Activated CD4-positive, alpha-beta T cell treated with anti-CD3 and anti-CD28 coated beads for 36 hours (primary cell): ENCODE measurements around the gene LITAF. TPM values are rescaled to one million over a fixed set of nuclear protein-coding genes. Genes with fewer than 3 reads are reported as not detected.
A peak's percentile ranks its signal among the peaks of the same experiment; 100 is the strongest.
"Not testable (repeated sequence)": the region's sequence is repeated elsewhere in the genome, so short reads cannot be mapped to it uniquely, and the experiment has no call there.

Experiments used
- ATAC-seq: fragments of 200-7000 bp; cut with Tn5 transposase; one replicate; pipeline ENCODE4 v1.10.0; 2021; ENCODE audit warnings: mild to moderate bottlenecking, moderate library complexity
- CTCF ChIA-PET: fragments of 350-600 bp; sonication (Branson Sonifier 250); formaldehyde crosslinking; loops from one replicate; lab custom pipeline; 2021; ENCODE audit warnings: antibody characterized with exemption; lab: Charles Lee
- POLR2A ChIA-PET: fragments of 350-600 bp; sonication (Branson Sonifier 250); formaldehyde crosslinking; loops from one replicate; lab custom pipeline; 2021; ENCODE audit warnings: antibody characterized with exemption, inconsistent platforms; lab: Charles Lee
- DNase-seq: peaks from one replicate; pipeline ENCODE4 v3.0.0-alpha.2; 2020
- H3K27ac Mint-ChIP-seq: one replicate; pipeline ENCODE4 v1.8.0; 2021; ENCODE audit warnings: mixed read lengths
- H3K27me3 Mint-ChIP-seq: one replicate; pipeline ENCODE4 v1.8.0; 2021; ENCODE audit warnings: mixed read lengths
- H3K36me3 Mint-ChIP-seq: one replicate; pipeline ENCODE4 v1.8.0; 2021; ENCODE audit warnings: low read depth, mixed read lengths
- H3K4me1 Mint-ChIP-seq: one replicate; pipeline ENCODE4 v1.8.0; 2021; ENCODE audit warnings: mixed read lengths
- H3K4me3 Mint-ChIP-seq: one replicate; pipeline ENCODE4 v1.8.0; 2021; ENCODE audit warnings: mild to moderate bottlenecking, moderate library complexity, mixed read lengths
- H3K9me3 Mint-ChIP-seq: one replicate; pipeline ENCODE4 v1.8.0; 2021; ENCODE audit warnings: low read depth, mixed read lengths
- intact Hi-C, 2 experiments: fragments of 100-400 bp; cut with DNase I in 1 of 2; cut with micrococcal nuclease in 1 of 2; formaldehyde crosslinking; loops; one replicate each; pipeline versions ENCODE4 v1.14.2 to v1.15.1; 2022 to 2024; cut with DNase I, micrococcal nuclease
- total RNA-seq, 2 experiments: library from RNA; stranded (reverse); gene quantifications; one replicate each; pipeline ENCODE4 v1.2.3, GENCODE V29; 2021

The LITAF gene
- total RNA-seq, 2 experiments from 2014 or later: 99.0 to 116 TPM

DNA sequence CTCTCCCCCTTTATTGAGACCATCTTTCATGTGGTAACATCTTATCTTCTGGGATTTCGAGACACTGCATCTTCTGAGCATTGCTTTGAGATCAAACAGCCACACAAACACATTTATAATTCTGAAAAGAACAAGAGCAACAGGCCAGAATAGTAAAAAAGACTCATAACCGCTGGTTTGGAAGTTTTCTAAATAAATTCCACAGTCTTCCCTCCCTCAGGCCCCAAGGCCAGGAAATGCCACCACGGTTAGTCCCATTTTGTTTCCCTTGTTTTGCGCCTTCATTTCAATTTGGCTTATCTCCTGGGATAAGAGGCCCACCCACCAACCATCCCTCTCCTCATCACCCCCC is 25.3 kb downstream of the LITAF start:
- no peak for DNase-seq
- ChIA-PET POLR2A (no interaction called here), CTCF (interaction anchor here (0.7 to 1.9 kb wide), 2 partner anchors 29 to 88 kb away, joined by 3 to 7 read pairs; no protein-coding TSS in a partner anchor)
- Mint-ChIP-seq H3K4me1 (peaks cover 83% of the 10 kb centered on the region), H3K4me3 (peak overlapping the region; percentile 71), H3K9me3 (peaks cover 5% of the 10 kb centered on the region), H3K27me3 (no peaks in the 10 kb centered on the region), H3K36me3 (peaks cover 33% of the 10 kb centered on the region), H3K27ac (peak overlapping the region; percentile 94)
- intact Hi-C loops: loop anchor here (2.0 kb wide), 1 partner anchor 23 kb away; no protein-coding TSS in a partner anchor
- no peak for ATAC-seq

GRCh38 chr16:11560701-11561453 is 25.8 kb downstream of the LITAF start:
- H3K27ac Mint-ChIP-seq: peak overlapping the region; percentile 94
- DNase-seq (peak; percentile 72), ATAC-seq (peak; percentile 93)
- CTCF ChIA-PET: interaction anchor here (0.7 to 0.9 kb wide), 3 partner anchors 61 to 231 kb away, joined by 3 to 6 read pairs (median 4); no protein-coding TSS in a partner anchor
- peaks cover 34% of the 10 kb centered on the region for H3K36me3 Mint-ChIP-seq
- no peaks in the 10 kb centered on the region for H3K27me3 Mint-ChIP-seq
- peaks cover 9% of the 10 kb centered on the region for H3K9me3 Mint-ChIP-seq
- intact Hi-C loops: loop anchor here (2.0 kb wide), 1 partner anchor 24 kb away; no protein-coding TSS in a partner anchor
- POLR2A ChIA-PET: interaction anchor here (0.6 kb wide), 1 partner anchor 182 kb away, joined by 3 read pairs; the partner anchor contains the start of gene TXNDC11
- H3K4me3 Mint-ChIP-seq: peak overlapping the region; percentile 71
- H3K4me1 Mint-ChIP-seq: peaks cover 84% of the 10 kb centered on the region

DNA sequence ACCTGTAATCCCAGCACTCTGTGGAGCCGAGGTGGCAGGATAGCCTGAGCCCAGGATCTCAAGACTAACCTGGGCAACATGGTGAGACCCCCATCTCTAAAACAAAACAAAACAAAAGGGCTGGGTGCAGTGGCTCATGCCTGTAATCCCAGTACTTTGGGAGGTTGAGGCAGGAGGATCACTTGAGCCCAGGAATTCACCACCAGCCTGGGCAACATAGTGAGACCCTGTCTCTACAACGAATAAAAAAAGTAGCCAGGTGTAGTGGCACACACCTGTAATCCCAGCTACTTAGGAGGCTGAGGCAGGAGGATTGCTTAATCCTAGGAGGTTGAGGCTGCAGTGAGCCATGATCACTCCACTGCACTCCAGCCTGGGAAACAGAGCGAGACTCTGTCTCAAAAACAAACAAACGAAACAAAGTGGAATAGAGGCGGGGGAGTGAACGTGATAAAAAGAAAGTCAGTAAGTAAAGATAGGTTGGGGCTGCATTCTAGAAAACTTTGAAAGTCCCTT is 28.4 kb downstream of the LITAF start:
- intact Hi-C loops, POLR2A ChIA-PET, H3K9me3 Mint-ChIP-seq, H3K27ac Mint-ChIP-seq, H3K27me3 Mint-ChIP-seq, H3K4me3 Mint-ChIP-seq, DNase-seq, ATAC-seq: not testable (repeated sequence)
- peaks cover 43% of the 10 kb centered on the region for H3K36me3 Mint-ChIP-seq
- CTCF ChIA-PET: interaction anchor here (1.2 kb wide), 1 partner anchor 26 kb away, joined by 3 read pairs; no protein-coding TSS in a partner anchor
- peaks cover 68% of the 10 kb centered on the region for H3K4me1 Mint-ChIP-seq

- H3K36me3 Mint-ChIP-seq: peaks cover 44% of the 10 kb centered on the region
- CTCF ChIA-PET: no interaction called here
- H3K27ac Mint-ChIP-seq: peak overlapping the region; percentile 24
- no peak for ATAC-seq
- POLR2A ChIA-PET: no interaction called here
- H3K9me3 Mint-ChIP-seq: peaks cover 9% of the 10 kb centered on the region
- peaks cover 64% of the 10 kb centered on the region for H3K4me1 Mint-ChIP-seq
- DNase-seq: no peak
- H3K27me3 Mint-ChIP-seq: no peaks in the 10 kb centered on the region
- intact Hi-C loops: no loop called here
- no peak overlapping the region for H3K4me3 Mint-ChIP-seq
Observed at GRCh38 chr16:11557801-11558200, 28.9 kb downstream of the LITAF start.

DNA sequence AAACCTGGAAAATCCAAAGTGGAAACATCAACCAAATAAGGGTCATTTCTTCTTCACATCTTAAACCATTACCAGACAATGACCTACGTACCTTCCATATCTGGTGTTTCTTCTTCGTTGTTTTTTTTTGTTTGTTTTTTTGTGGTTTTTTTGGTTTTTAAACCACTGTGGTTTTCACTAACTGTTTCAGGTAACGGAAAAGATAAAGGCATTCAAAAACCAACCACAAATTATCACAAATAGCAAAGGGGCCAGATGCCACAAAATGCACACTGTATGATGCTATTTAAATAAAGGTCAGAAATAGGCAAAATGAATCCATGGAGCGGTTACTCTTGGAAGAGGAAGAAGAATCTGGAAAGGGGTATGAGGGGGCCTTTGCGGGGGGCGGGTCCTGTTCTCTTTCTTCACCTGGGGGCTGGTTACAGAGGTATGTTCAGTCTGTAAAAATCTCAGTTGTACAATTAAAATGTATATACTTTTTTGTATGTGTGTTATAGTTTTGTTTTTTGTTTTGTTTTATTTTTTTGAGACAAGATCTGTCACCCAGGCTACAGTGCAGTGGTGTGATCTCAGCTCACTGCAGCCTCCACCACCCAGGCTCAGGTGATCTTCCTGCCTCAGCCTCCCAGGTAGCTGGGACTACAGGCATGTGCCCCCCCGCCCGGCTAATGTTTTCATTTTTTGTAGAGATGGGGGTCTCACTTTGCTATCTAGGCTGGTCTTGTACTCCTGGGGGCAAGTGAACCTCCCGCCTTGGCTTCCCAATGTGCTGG is 29.6 kb downstream of the LITAF start:
- Mint-ChIP-seq H3K4me3 (peak overlapping the region; percentile 16), H3K27me3 (no peaks in the 10 kb centered on the region), H3K27ac (peak overlapping the region; percentile 73), H3K36me3 (peaks cover 48% of the 10 kb centered on the region), H3K9me3 (peaks cover 9% of the 10 kb centered on the region), H3K4me1 (peaks cover 58% of the 10 kb centered on the region)
- POLR2A ChIA-PET: no interaction called here
- CTCF ChIA-PET: interaction anchor here (0.7 to 1.0 kb wide), 2 partner anchors 25 to 57 kb away, joined by 3 read pairs; no protein-coding TSS in a partner anchor
- intact Hi-C loops: no loop called here
- ATAC-seq (no peak), DNase-seq (no peak)

- ChIA-PET CTCF (interaction anchor here (0.6 to 1.0 kb wide), 5 partner anchors 24 to 1041 kb away, joined by 3 to 4 read pairs (median 3); no protein-coding TSS in a partner anchor), POLR2A (no interaction called here)
- intact Hi-C loops: no loop called here
- peaks cover 9% of the 10 kb centered on the region for H3K9me3 Mint-ChIP-seq
- H3K27ac Mint-ChIP-seq: peak overlapping the region; percentile 27
- H3K4me3 Mint-ChIP-seq: no peak overlapping the region
- H3K4me1 Mint-ChIP-seq: peaks cover 50% of the 10 kb centered on the region
- peaks cover 51% of the 10 kb centered on the region for H3K36me3 Mint-ChIP-seq
- ATAC-seq (no peak), DNase-seq (no peak)
- H3K27me3 Mint-ChIP-seq: no peaks in the 10 kb centered on the region
Observed at GRCh38 chr16:11556214-11556819, 30.4 kb downstream of the LITAF start.

DNA sequence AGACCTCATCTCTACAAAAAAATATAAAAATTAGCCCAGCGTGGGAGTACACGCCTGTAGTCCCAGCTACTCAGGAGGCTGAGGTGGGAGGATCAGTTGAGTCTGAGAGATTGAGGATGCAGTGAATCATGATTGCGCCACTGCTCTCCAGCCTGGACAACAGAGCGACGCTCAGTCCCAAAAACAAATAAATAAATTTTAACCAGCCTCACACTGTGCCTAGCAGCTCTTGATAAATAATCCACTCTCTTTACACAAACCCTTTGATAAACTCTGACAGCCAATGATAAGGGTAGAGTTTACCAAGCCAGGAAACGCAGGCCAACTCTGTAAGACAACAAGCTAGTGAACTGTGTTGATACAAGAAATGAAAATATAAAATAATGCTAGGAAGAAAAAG is 32.7 kb downstream of the LITAF start:
- DNase-seq (no peak), ATAC-seq (no peak)
- H3K27me3 Mint-ChIP-seq: no peaks in the 10 kb centered on the region
- no peak overlapping the region for H3K27ac Mint-ChIP-seq
- H3K4me1 Mint-ChIP-seq: peaks cover 30% of the 10 kb centered on the region
- H3K4me3 Mint-ChIP-seq: no peak overlapping the region
- peaks cover 64% of the 10 kb centered on the region for H3K36me3 Mint-ChIP-seq
- peaks cover 9% of the 10 kb centered on the region for H3K9me3 Mint-ChIP-seq
- ChIA-PET CTCF (interaction anchor here (1.1 to 1.9 kb wide), 2 partner anchors 9 to 30 kb away, joined by 3 to 8 read pairs; no protein-coding TSS in a partner anchor), POLR2A (no interaction called here)
- intact Hi-C loops: no loop called here

- peaks cover 66% of the 10 kb centered on the region for H3K36me3 Mint-ChIP-seq
- H3K4me1 Mint-ChIP-seq: peaks cover 23% of the 10 kb centered on the region
- H3K27ac Mint-ChIP-seq: no peak overlapping the region
- DNase-seq: no peak
- intact Hi-C loops: no loop called here
- no peak overlapping the region for H3K4me3 Mint-ChIP-seq
- ATAC-seq: no peak
- no peaks in the 10 kb centered on the region for H3K27me3 Mint-ChIP-seq
- ChIA-PET CTCF (interaction anchor here (1.9 kb wide), 1 partner anchor 10 kb away, joined by 8 read pairs; no protein-coding TSS in a partner anchor), POLR2A (no interaction called here)
- H3K9me3 Mint-ChIP-seq: peaks cover 9% of the 10 kb centered on the region
Observed at GRCh38 chr16:11553371-11553770, 33.3 kb downstream of the LITAF start.

GRCh38 chr16:11552440-11552839 is 34.3 kb downstream of the LITAF start:
- Mint-ChIP-seq H3K4me1 (peaks cover 15% of the 10 kb centered on the region), H3K4me3 (no peak overlapping the region), H3K27ac (no peak overlapping the region), H3K9me3 (peaks cover 9% of the 10 kb centered on the region), H3K27me3 (no peaks in the 10 kb centered on the region), H3K36me3 (peaks cover 76% of the 10 kb centered on the region)
- DNase-seq (no peak), ATAC-seq (no peak)
- ChIA-PET CTCF (interaction anchor here (0.9 kb wide), 1 partner anchor 20 kb away, joined by 6 read pairs; no protein-coding TSS in a partner anchor), POLR2A (no interaction called here)
- intact Hi-C loops: no loop called here

GRCh38 chr16:11551842-11552241 is 34.9 kb downstream of the LITAF start:
- DNase-seq: no peak
- H3K4me1 Mint-ChIP-seq: peaks cover 9% of the 10 kb centered on the region
- H3K27me3 Mint-ChIP-seq: no peaks in the 10 kb centered on the region
- intact Hi-C loops: no loop called here
- no peak overlapping the region for H3K4me3 Mint-ChIP-seq
- H3K36me3 Mint-ChIP-seq: peaks cover 74% of the 10 kb centered on the region
- no peak overlapping the region for H3K27ac Mint-ChIP-seq
- ChIA-PET POLR2A (no interaction called here), CTCF (interaction anchor here (0.9 kb wide), 2 partner anchors 20 to 32 kb away, joined by 3 to 6 read pairs; no protein-coding TSS in a partner anchor)
- H3K9me3 Mint-ChIP-seq: peaks cover 7% of the 10 kb centered on the region
- no peak for ATAC-seq
